SU-DHL-6 (cell line): ENCODE measurements around the gene LRFN2.

Experiments used
- H2AFZ ChIP-seq: fragments of 200-600 bp; sonication (generic); 2 replicates; pipeline ENCODE4 v1.6.1; 2014; ENCODE audit warnings: low read depth, mild to moderate bottlenecking, moderate library complexity, mixed read lengths, antibody characterized with exemption, low read length; ENCODE audit not compliant: severe bottlenecking
- H3F3A ChIP-seq: fragments of 200-600 bp; shearing (Covaris generic); 2 replicates; pipeline ENCODE4 v1.6.0; 2016; ENCODE audit warnings: antibody characterized with exemption, mild to moderate bottlenecking; ENCODE audit not compliant: insufficient read depth
- H3K27ac ChIP-seq: fragments of 200-600 bp; sonication (generic); 2 replicates; pipeline ENCODE4 v1.5.1; 2016; ENCODE audit warnings: low read depth, mild to moderate bottlenecking, low read length, moderate library complexity, mixed read lengths
- H3K27me3 ChIP-seq: fragments of 200-600 bp; sonication (generic), shearing (Covaris generic); 2 replicates; pipeline ENCODE4 v1.6.0; 2014; ENCODE audit warnings: mild to moderate bottlenecking, low read length
- H3K36me3 ChIP-seq: fragments of 200-600 bp; sonication (generic); 2 replicates; pipeline ENCODE4 v1.6.1; 2014; ENCODE audit warnings: mild to moderate bottlenecking, low read length, mixed read lengths
- H3K4me2 ChIP-seq: fragments of 300-600, 200-600 bp; shearing (Covaris generic), sonication (generic); 2 replicates; pipeline ENCODE4 v1.6.0; 2014; ENCODE audit warnings: low read length, low read depth, mild to moderate bottlenecking; ENCODE audit not compliant: poor library complexity, severe bottlenecking
- H3K4me3 ChIP-seq: fragments of 200-600 bp; sonication (generic); 2 replicates; pipeline ENCODE4 v1.5.1; 2014; ENCODE audit warnings: antibody characterized with exemption, low read length, mild to moderate bottlenecking, mixed read lengths; ENCODE audit not compliant: insufficient read depth, poor library complexity, severe bottlenecking
- H3K79me2 ChIP-seq: fragments of 200-600 bp; sonication (generic); 2 replicates; pipeline ENCODE4 v1.6.1; 2014; ENCODE audit warnings: mild to moderate bottlenecking, low read length, moderate library complexity; ENCODE audit not compliant: insufficient read depth
- H3K9ac ChIP-seq: fragments of 200-600 bp; sonication (generic); 2 replicates; pipeline ENCODE4 v1.7.0; 2014; ENCODE audit warnings: mild to moderate bottlenecking, low read length
- H3K9me2 ChIP-seq: fragments of 200-600 bp; sonication (generic); replicated peaks from 2 replicates; pipeline ENCODE4 v1.6.1; 2014; ENCODE audit warnings: low read length; ENCODE audit not compliant: insufficient read depth
- H3K9me3 ChIP-seq: fragments of 200-600 bp; sonication (generic); 2 replicates; pipeline ENCODE4 v1.6.1; 2014; ENCODE audit warnings: low read length, mixed read lengths; ENCODE audit not compliant: insufficient read depth
- H4K20me1 ChIP-seq: fragments of 200-600 bp; sonication (generic); 2 replicates; pipeline ENCODE4 v1.6.1; 2014; ENCODE audit warnings: low read depth, mild to moderate bottlenecking, antibody characterized with exemption, low read length, moderate library complexity, mixed read lengths
- EZH2phosphoT487 ChIP-seq: fragments of 200-600 bp; sonication (generic), shearing (Covaris generic); conservative IDR thresholded peaks from 2 replicates; pipeline ENCODE4 v1.6.1; 2018; ENCODE audit warnings: mild to moderate bottlenecking, antibody characterized with exemption, low read length, moderate library complexity, mixed read lengths
- TF ChIP-seq, protein P1 (sequence below): fragments of 200-600 bp; sonication (generic); IDR thresholded peaks from one replicate; pipeline ENCODE4 v1.5.1; 2017; ENCODE audit warnings: antibody characterized with exemption, mild to moderate bottlenecking, low read length, moderate library complexity; ENCODE audit not compliant: insufficient read depth, poor library complexity, severe bottlenecking

The LRFN2 gene

DNA sequence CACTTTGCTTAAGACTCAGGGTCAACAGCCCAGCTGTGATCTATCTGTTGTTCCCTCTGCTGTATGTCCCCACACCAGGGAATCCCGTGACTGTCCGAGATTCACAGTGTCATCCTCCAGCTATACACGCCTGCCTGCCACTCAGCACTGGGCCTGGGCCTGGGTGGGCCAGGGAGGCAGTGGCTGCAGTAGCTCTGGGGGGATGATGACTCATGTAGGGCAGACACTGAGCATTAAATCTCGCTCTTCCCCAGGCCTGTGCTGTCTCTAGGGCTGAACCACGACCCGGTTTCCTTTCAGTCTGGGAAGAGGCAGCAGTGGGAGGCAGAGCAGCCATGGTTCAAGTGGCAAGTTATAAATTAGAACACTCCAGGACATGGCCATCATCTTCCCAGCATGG, 173.9 kb downstream of the LRFN2 start:
- H2AFZ ChIP-seq = no peak overlapping the region
- no peak overlapping the region for H3K9ac ChIP-seq
- H3K4me2 ChIP-seq = no peak overlapping the region
- H3K27ac ChIP-seq = no peak overlapping the region
- H3K27me3 ChIP-seq = no peaks in the 10 kb centered on the region
- H4K20me1 ChIP-seq = no peaks in the 10 kb centered on the region
- H3F3A ChIP-seq = no peaks in the 10 kb centered on the region
- H3K4me3 ChIP-seq = no peak overlapping the region
- no peaks in the 10 kb centered on the region for H3K79me2 ChIP-seq
- no peaks in the 10 kb centered on the region for H3K9me2 ChIP-seq
- no peaks in the 10 kb centered on the region for H3K36me3 ChIP-seq
- no peaks in the 10 kb centered on the region for H3K9me3 ChIP-seq
- TF ChIP-seq, protein P1, sequence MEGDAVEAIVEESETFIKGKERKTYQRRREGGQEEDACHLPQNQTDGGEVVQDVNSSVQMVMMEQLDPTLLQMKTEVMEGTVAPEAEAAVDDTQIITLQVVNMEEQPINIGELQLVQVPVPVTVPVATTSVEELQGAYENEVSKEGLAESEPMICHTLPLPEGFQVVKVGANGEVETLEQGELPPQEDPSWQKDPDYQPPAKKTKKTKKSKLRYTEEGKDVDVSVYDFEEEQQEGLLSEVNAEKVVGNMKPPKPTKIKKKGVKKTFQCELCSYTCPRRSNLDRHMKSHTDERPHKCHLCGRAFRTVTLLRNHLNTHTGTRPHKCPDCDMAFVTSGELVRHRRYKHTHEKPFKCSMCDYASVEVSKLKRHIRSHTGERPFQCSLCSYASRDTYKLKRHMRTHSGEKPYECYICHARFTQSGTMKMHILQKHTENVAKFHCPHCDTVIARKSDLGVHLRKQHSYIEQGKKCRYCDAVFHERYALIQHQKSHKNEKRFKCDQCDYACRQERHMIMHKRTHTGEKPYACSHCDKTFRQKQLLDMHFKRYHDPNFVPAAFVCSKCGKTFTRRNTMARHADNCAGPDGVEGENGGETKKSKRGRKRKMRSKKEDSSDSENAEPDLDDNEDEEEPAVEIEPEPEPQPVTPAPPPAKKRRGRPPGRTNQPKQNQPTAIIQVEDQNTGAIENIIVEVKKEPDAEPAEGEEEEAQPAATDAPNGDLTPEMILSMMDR = no peak
- no peak for TF ChIP-seq EZH2phosphoT487

DNA sequence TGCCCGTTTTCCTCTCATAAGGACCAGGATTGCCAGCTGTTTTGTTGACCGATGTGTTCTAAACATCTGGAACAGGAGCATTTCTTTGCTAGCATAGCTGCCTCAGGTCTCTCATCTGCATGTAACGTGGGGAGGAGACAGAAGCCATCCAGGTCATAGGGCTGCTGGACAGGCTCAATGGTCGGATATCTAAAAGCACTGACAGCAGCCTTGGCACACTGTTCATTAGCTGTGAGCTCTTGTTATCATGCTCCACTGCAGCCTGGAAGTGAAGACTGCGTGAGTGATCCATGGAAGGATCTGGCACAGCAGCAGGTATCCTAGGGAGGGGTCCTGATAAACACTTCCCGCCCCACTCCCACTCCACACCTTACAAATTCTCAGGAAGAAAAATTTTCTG, 175.3 kb downstream of the LRFN2 start:
- Histone ChIP-seq H3K4me2 (no peak overlapping the region), H4K20me1 (no peaks in the 10 kb centered on the region), H3K27me3 (no peaks in the 10 kb centered on the region), H2AFZ (no peak overlapping the region), H3K4me3 (no peak overlapping the region), H3F3A (no peaks in the 10 kb centered on the region), H3K79me2 (no peaks in the 10 kb centered on the region), H3K36me3 (no peaks in the 10 kb centered on the region), H3K27ac (no peak overlapping the region), H3K9me3 (no peaks in the 10 kb centered on the region), H3K9ac (no peak overlapping the region), H3K9me2 (no peaks in the 10 kb centered on the region)
- TF ChIP-seq, protein P1 = no peak
- no peak for TF ChIP-seq EZH2phosphoT487

DNA sequence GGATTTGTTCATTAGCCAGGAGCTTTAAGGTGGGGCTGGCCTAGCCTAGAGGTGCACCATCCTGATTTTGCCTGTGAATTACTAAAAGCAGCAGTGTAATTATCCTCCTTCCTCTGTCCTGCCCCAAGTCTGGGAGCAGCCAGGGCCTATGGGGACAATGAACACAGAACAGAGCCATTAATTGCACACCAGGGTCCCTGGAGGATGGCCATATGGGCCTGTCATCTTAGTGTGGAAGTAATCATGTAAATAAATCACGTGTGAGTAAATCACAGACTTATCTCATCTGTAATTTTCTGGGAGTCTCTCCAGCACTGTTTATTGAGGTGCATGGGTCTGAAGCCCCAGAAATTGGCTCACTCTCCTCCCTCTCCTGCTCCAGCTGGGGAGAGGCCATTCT, 176.3 kb downstream of the LRFN2 start:
- Histone ChIP-seq H3K27ac (no peak overlapping the region), H3K4me3 (no peak overlapping the region), H4K20me1 (no peaks in the 10 kb centered on the region), H3K36me3 (no peaks in the 10 kb centered on the region), H3K9ac (no peak overlapping the region), H2AFZ (no peak overlapping the region), H3F3A (no peaks in the 10 kb centered on the region), H3K9me2 (no peaks in the 10 kb centered on the region), H3K79me2 (no peaks in the 10 kb centered on the region), H3K4me2 (no peak overlapping the region), H3K27me3 (no peaks in the 10 kb centered on the region), H3K9me3 (no peaks in the 10 kb centered on the region)
- TF ChIP-seq, protein P1 = no peak
- TF ChIP-seq EZH2phosphoT487 = no peak
